PC-9 (cell line): ENCODE measurements around the gene CTU2.

Source experiments
- CTCF ChIP-seq: fragments of 200-600 bp; sonication (generic); conservative IDR thresholded peaks from 2 replicates; pipeline ENCODE4 v1.6.1; 2017; ENCODE audit warnings: mixed run types, antibody characterized with exemption, mild to moderate bottlenecking, moderate library complexity
- EZH2 ChIP-seq: fragments of 200-600 bp; sonication (generic); IDR thresholded peaks from 2 replicates; pipeline ENCODE4 v1.8.0; 2017; ENCODE audit warnings: antibody characterized with exemption, low read depth

GRCh38 chr16:88738151-88739084 lies 32.1 kb downstream of the CTU2 start:
- TF ChIP-seq CTCF (no peak), EZH2 (no peak)
